HL-60 (cell line): Measurements from ENCODE around the gene AIG1.

Experiments
- CTCF ChIP-seq: IDR thresholded peaks from one replicate; pipeline ENCODE4 v1.5.1; 2011; ENCODE audit warnings: low read length, control low read depth, inconsistent platforms; ENCODE audit not compliant: insufficient read depth
- POLR2AphosphoS5 ChIP-seq: IDR thresholded peaks from 2 replicates; pipeline ENCODE4 v1.6.1; 2012; ENCODE audit warnings: low read depth

- no peak for TF ChIP-seq POLR2AphosphoS5
- TF ChIP-seq CTCF = no peak
Observed at GRCh38 chr6:143169440-143169839, 108.8 kb downstream of the AIG1 start.
